ENCODE results near the gene MGAT3.

GRCh38 chr22:39428597-39429071 lies 28.2 kb upstream of the MGAT3 start:
- TF ChIP-seq CTCF (conservative IDR thresholded peaks at IDR 0.05; ENCODE audit: low read length) = no peak
- no peak for TF ChIP-seq EZH2phosphoT487 (IDR thresholded peaks at IDR 0.05; ENCODE audit: borderline replicate concordance, low read depth, low read length)

Measured in OCI-LY7 (cell line).